GM06990 (cell line): Measurements from ENCODE around the gene SLX4IP.

ENCODE experiments used
- DNase-seq: peaks from one replicate; pipeline ENCODE4 v3.0.0-alpha.2; 2011; ENCODE audit not compliant: insufficient read length; ENCODE audit errors: extremely low read depth
- H3K27me3 ChIP-seq: replicated peaks from 2 replicates; pipeline ENCODE4 v1.6.0; 2011; ENCODE audit warnings: low read length; ENCODE audit not compliant: control insufficient read depth, insufficient read depth
- H3K36me3 ChIP-seq: 2 replicates; pipeline ENCODE4 v1.5.1; 2011; ENCODE audit warnings: low read length; ENCODE audit not compliant: control insufficient read depth, insufficient read depth
- H3K4me3 ChIP-seq: replicated peaks from 2 replicates; pipeline ENCODE4 v1.5.1; 2011; ENCODE audit warnings: low read depth, mild to moderate bottlenecking, control low read depth, low read length
- TF ChIP-seq, protein P1 (sequence below): IDR thresholded peaks from 2 replicates; pipeline ENCODE4 v1.5.1; 2011; ENCODE audit warnings: low read length, control low read depth, mild to moderate bottlenecking, inconsistent platforms; ENCODE audit not compliant: insufficient read depth, poor library complexity, severe bottlenecking

The SLX4IP gene

DNA sequence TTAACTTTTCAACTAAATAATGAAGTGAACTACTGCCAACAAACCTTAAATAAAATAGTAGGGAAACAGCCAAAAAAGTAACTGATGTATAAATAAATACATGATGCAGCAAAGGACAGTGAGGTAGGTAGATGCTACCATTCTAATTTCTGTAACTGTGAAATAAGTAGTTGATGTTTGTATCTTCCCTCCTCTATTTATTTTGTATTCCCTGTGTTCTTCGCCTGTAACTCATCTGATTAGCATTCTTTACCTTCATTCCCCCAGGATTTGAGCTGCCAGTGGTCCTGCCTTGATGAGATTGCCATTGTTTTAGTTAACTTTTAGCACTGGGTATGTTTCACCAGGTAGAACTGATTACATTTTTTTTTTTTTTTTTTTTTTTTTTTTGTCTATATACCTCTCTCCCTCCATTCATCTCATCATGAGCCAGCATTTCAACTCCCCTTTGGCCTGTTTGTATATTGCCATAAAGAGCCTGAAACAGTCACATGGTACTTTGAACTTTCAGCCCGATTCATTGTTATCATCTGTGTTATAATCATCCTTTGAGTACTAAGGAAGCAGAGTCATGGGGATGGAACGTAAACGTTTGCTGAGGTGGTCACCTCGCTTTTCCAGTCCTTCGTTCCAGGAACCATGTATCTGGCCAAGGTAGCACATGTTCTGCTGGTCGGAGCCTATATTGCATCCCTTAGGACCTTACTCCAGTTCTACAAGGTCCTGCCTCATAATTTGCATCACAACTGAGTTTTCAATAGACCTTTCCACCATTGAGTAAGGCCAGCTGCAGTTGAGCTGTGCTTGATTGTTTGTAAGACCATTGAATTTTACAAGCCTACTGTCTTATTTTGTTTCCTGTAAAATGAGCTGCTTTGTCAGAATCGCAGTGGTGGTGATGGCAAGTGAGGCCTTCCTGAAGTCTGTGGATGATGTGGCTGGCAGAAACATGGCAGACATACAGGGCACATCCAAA lies 131.1 kb downstream of the SLX4IP start:
- no peak for DNase-seq
- TF ChIP-seq, protein P1, sequence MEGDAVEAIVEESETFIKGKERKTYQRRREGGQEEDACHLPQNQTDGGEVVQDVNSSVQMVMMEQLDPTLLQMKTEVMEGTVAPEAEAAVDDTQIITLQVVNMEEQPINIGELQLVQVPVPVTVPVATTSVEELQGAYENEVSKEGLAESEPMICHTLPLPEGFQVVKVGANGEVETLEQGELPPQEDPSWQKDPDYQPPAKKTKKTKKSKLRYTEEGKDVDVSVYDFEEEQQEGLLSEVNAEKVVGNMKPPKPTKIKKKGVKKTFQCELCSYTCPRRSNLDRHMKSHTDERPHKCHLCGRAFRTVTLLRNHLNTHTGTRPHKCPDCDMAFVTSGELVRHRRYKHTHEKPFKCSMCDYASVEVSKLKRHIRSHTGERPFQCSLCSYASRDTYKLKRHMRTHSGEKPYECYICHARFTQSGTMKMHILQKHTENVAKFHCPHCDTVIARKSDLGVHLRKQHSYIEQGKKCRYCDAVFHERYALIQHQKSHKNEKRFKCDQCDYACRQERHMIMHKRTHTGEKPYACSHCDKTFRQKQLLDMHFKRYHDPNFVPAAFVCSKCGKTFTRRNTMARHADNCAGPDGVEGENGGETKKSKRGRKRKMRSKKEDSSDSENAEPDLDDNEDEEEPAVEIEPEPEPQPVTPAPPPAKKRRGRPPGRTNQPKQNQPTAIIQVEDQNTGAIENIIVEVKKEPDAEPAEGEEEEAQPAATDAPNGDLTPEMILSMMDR = no peak
- Histone ChIP-seq H3K27me3 (no peaks in the 10 kb centered on the region), H3K36me3 (no peaks in the 10 kb centered on the region; the same call in 1 of the 2 replicates), H3K4me3 (no peak overlapping the region)

DNA sequence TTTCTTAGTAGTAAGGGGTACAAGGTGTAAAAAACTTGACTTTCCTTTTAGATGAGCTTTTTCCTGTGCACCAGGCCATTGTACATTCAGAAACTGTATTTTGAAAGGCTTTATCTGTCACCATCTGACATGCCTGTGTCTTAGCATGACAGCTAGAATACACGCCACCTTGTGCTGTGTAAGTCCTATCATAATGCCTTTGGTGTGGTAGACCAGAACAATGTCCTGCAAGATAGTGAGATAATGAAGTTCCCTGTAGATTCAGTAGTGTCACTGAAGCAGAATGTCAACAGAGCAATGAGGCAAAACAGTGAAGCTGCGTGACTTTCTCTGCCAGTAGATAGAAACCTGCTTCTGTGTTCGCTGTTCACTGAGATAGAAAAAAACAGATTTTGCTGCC lies 132.9 kb downstream of the SLX4IP start:
- TF ChIP-seq, protein P1 = no peak
- H3K4me3 ChIP-seq = no peak overlapping the region
- no peak for DNase-seq
- H3K27me3 ChIP-seq = no peaks in the 10 kb centered on the region
- no peaks in the 10 kb centered on the region; the same call in 1 of the 2 replicates for H3K36me3 ChIP-seq

DNA sequence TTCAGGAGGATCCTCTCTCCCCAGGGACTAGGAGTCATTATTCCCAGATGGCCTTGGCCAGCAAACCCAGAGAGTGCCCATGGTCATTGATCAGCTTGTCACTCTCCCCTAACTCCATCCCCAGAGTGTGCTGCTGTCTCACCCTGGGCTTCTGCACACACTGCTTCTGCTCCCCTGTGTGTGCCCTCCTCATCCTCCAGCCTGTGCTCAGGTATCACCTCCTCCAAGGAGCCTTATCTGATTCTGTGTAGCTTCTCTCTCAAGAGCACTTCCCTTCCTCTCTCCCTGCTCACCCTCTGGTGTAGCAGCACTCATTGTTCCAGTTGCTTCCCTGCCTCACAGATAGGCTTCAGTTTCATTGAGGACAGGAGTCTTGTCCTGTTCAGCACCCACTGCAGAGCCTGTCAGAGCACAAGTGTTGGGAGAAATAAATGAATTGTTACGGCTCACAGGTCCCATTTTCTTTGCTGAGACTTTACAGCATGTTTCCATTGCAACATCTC lies 136.3 kb downstream of the SLX4IP start:
- Histone ChIP-seq H3K27me3 (no peaks in the 10 kb centered on the region), H3K4me3 (no peak overlapping the region), H3K36me3 (no peaks in the 10 kb centered on the region; the same call in 1 of the 2 replicates)
- no peak for DNase-seq
- TF ChIP-seq, protein P1 = no peak

DNA sequence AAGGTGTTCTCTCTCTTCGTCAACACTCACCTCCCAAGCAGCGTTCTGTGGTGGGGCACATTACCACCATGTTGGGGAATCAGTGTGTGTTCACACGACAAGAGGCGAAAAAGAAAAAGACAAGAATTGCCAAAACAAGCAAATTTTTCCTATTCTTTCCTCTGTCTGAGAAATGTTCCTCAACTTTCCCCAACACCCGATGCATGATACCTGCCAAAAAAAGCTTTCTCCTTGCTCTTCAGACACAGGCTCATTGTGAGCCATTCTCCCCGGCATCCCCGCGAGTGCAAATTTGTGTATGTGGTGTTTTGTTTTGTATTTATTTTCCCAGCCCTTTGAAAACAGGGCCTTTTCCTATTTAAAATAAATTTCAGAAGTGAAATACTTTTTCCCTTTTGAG lies 137.7 kb downstream of the SLX4IP start:
- Histone ChIP-seq H3K4me3 (no peak overlapping the region), H3K36me3 (no peaks in the 10 kb centered on the region; the same call in 1 of the 2 replicates), H3K27me3 (no peaks in the 10 kb centered on the region)
- DNase-seq = no peak
- TF ChIP-seq, protein P1 = no peak

DNA sequence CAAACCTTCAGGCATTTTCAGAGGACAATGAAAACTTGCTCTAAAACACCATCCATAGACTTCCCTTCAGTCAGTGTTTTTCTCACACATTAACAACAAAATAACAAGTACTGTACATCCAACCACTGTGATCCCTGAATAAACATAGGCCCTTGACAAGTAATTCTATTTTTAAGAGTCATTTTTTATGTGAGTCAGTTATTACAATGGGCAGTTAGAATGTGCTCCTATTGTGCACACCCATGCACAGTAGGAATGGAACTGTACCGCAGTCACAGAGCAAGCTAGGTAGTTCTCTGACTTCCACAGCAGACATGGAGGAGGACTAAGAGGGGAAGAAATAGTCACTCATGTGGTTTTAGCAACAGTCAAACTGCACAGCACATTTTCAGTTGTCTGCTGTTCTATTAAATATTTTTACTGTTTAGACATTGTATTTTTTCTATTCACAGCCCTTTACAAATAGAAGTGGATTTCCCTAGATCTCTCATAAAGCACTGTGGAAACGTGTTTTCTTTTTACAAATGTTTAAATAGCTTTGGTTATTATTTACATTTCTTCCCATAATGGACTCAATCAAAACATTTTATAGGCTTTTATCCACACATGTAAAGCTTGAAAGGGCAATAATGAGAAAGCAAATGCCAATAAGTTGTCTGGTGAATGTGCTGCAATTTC lies 138.3 kb downstream of the SLX4IP start:
- no peaks in the 10 kb centered on the region for H3K27me3 ChIP-seq
- DNase-seq = no peak
- no peaks in the 10 kb centered on the region; the same call in 1 of the 2 replicates for H3K36me3 ChIP-seq
- no peak overlapping the region for H3K4me3 ChIP-seq
- TF ChIP-seq, protein P1 = no peak
